K562 (cell line): ENCODE measurements around the gene PMCH. TPM values are rescaled to one million over a fixed set of nuclear protein-coding genes. Genes with fewer than 3 reads are reported as not detected.
A peak's percentile ranks its signal among the peaks of the same experiment; 100 is the strongest.

ENCODE experiments used
- ATAC-seq: fragments of 200-7000 bp; cut with Tn5 transposase; 3 replicates; pipeline ENCODE4 v1.9.1; 2020; ENCODE audit warnings: moderate library complexity
- BruUV-seq: library from RNA; stranded (reverse); fragments of 400-500 nt; replicated peaks from 2 replicates; lab custom pipeline; 2021; lab: Mats Ljungman, UMichigan
- CTCF ChIA-PET: fragments of 300-600 bp; formaldehyde crosslinking; extraction: SDS; loops from one replicate; lab custom pipeline; 2021; ENCODE audit warnings: low intra/inter-chr PET ratio; lab: Yijun Ruan, JAX
- POLR2A ChIA-PET: fragments of 300-600, 350-650 bp; sonication (Branson Sonifier 250); formaldehyde crosslinking; extraction: SDS; loops from one replicate; lab custom pipeline; 2021; ENCODE audit warnings: antibody characterized with exemption, inconsistent platforms; lab: Yijun Ruan, JAX
- DNase-seq, 4 experiments: peaks; one replicate each; pipeline versions ENCODE4 v3.0.0 to v3.0.0-alpha.2; 2011 to 2018; ENCODE audit warnings: low spot score in 3 of 4, mixed read lengths in 3 of 4; ENCODE audit errors: extremely low read depth in 1 of 4
- FAIRE-seq: peaks from 2 replicates; lab custom pipeline; 2011; peaks lifted over from hg19 to GRCh38; lab: Jason Lieb, UNC
- H2AFZ ChIP-seq: 2 replicates; pipeline ENCODE4 v1.6.0; 2011; ENCODE audit warnings: low read depth, low read length, control low read depth, inconsistent platforms
- H3K27ac ChIP-seq: fragments of 200-600 bp; 3 replicates; pipeline ENCODE4 v1.8.0; 2011; ENCODE audit warnings: low read depth, mild to moderate bottlenecking, control low read depth, inconsistent platforms, low read length, moderate library complexity, mixed read lengths; ENCODE audit errors: extremely low read depth
- H3K27me3 ChIP-seq, 2 experiments: fragments of 300-600 bp in 1 of 2; 2 replicates in 1 of 2; 3 replicates in 1 of 2; pipeline versions ENCODE4 v1.6.0 to v1.8.0; 2011; ENCODE audit warnings: inconsistent platforms in 2 of 2, low read length in 2 of 2, mild to moderate bottlenecking in 1 of 2, mixed read lengths in 1 of 2, moderate library complexity in 1 of 2; ENCODE audit not compliant: control insufficient read depth in 2 of 2, insufficient read depth in 2 of 2
- H3K36me3 ChIP-seq: fragments of 300-600 bp; 3 replicates; pipeline ENCODE4 v1.8.0; 2011; ENCODE audit warnings: mild to moderate bottlenecking, low read length, inconsistent platforms; ENCODE audit not compliant: control insufficient read depth, insufficient read depth
- H3K4me1 ChIP-seq, 2 experiments: fragments of 200-600 bp in 1 of 2; replicated peaks in 1 of 2; 2 replicates in 1 of 2; 3 replicates in 1 of 2; pipeline versions ENCODE4 v1.5.1 to v1.8.0; 2011; ENCODE audit warnings: inconsistent platforms in 2 of 2, low read length in 2 of 2, mild to moderate bottlenecking in 1 of 2, mixed read lengths in 1 of 2, moderate library complexity in 1 of 2; ENCODE audit not compliant: control insufficient read depth in 2 of 2, insufficient read depth in 2 of 2
- H3K4me2 ChIP-seq: 2 replicates; pipeline ENCODE4 v1.6.1; 2011; ENCODE audit warnings: low read length, control low read depth, inconsistent platforms, mixed read lengths; ENCODE audit not compliant: insufficient read depth
- H3K4me3 ChIP-seq: fragments of 200-600 bp; sonication (generic), shearing (Covaris generic); 2 replicates; pipeline ENCODE4 v1.5.1; 2016; ENCODE audit warnings: control low read depth, inconsistent platforms
- H3K79me2 ChIP-seq: fragments of 200-600 bp; 3 replicates; pipeline ENCODE4 v1.8.0; 2011; ENCODE audit warnings: low read length, inconsistent platforms; ENCODE audit not compliant: control insufficient read depth, insufficient read depth
- H3K9ac ChIP-seq, 2 experiments: 2 replicates each; pipeline versions ENCODE4 v1.6.0 to v1.6.1; 2011; ENCODE audit warnings: low read depth in 2 of 2, low read length in 2 of 2, control low read depth in 1 of 2, inconsistent platforms in 1 of 2, mild to moderate bottlenecking in 1 of 2, mixed read lengths in 1 of 2; ENCODE audit not compliant: insufficient read depth in 1 of 2
- H3K9me1 ChIP-seq: one replicate; pipeline ENCODE4 v1.6.0; 2011; ENCODE audit warnings: inconsistent platforms, mild to moderate bottlenecking, low read length, moderate library complexity; ENCODE audit not compliant: control insufficient read depth, insufficient read depth
- H3K9me3 ChIP-seq: replicated peaks from 2 replicates; pipeline ENCODE4 v1.5.1; 2011; ENCODE audit warnings: low read depth, low read length, inconsistent platforms; ENCODE audit not compliant: control insufficient read depth, insufficient read depth
- H4K20me1 ChIP-seq: replicated peaks from 2 replicates; pipeline ENCODE4 v1.6.1; 2011; ENCODE audit warnings: low read length, inconsistent platforms, mixed read lengths; ENCODE audit not compliant: control insufficient read depth, insufficient read depth
- HMG20A ChIP-seq: fragments of 450-650 bp; formaldehyde crosslinking; conservative IDR thresholded peaks from 2 replicates; pipeline ENCODE4 v1.4.0; 2020; ENCODE audit warnings: mild to moderate bottlenecking, mixed read lengths
- MAZ ChIP-seq, 2 experiments: fragments of 450-650 bp in 1 of 2; sonication (generic) in 1 of 2; formaldehyde crosslinking; IDR thresholded peaks in 1 of 2; conservative IDR thresholded peaks in 1 of 2; 2 replicates each; pipeline versions ENCODE4 v1.4.0 to v1.5.0; 2020; ENCODE audit warnings: mild to moderate bottlenecking in 1 of 2, missing genetic modification reagents in 1 of 2
- MITF ChIP-seq: IDR thresholded peaks from 2 replicates; pipeline ENCODE4 v1.6.1; 2014; ENCODE audit warnings: antibody characterized with exemption
- NR0B1 ChIP-seq: fragments of 450-650 bp; IDR thresholded peaks from one replicate; pipeline ENCODE4 v1.6.1; 2018; ENCODE audit warnings: mild to moderate bottlenecking, moderate library complexity; ENCODE audit not compliant: partially characterized antibody
- SAFB2 ChIP-seq: fragments of 200-400 bp; formaldehyde crosslinking; IDR thresholded peaks from 2 replicates; pipeline ENCODE4 v1.6.1; 2018; ENCODE audit warnings: borderline replicate concordance, low read length, low read depth, moderate library complexity; ENCODE audit not compliant: severe bottlenecking
- SLC30A9 ChIP-seq: fragments of 250-450 bp; sonication (Bioruptor Pico); IDR thresholded peaks from 2 replicates; pipeline ENCODE4 v1.8.0; 2022; ENCODE audit warnings: mild to moderate bottlenecking, moderate library complexity
- TGIF2 ChIP-seq: sonication (generic); formaldehyde crosslinking; IDR thresholded peaks from 2 replicates; pipeline ENCODE4 v1.8.1; 2022; ENCODE audit warnings: mild to moderate bottlenecking, missing genetic modification reagents, moderate library complexity
- ZNF384 ChIP-seq: IDR thresholded peaks from 2 replicates; pipeline ENCODE4 v1.6.1; 2012; ENCODE audit warnings: low read depth, low read length, improper control_type of control experiment
- ZNF780A ChIP-seq: fragments of 250-450 bp; sonication (Bioruptor Pico); IDR thresholded peaks from 2 replicates; pipeline ENCODE4 v1.5.0; 2021; ENCODE audit warnings: mild to moderate bottlenecking
- WGBS: fragments of 100-300 bp; shearing (Covaris generic); methylation state at CpG from one replicate; pipeline ENCODE4 v1.1.6; 2016; ENCODE audit warnings: low coverage, mixed read lengths; ENCODE audit not compliant: insufficient coverage; ENCODE audit errors: missing lambda C conversion rate; 5-methylcytosine and 5-hydroxymethylcytosine counted together
- in situ Hi-C: fragments of 300-500 bp; cut with MboI; formaldehyde crosslinking; loops from 4 replicates; pipeline ENCODE4 v1.15.0; 2018; ENCODE audit warnings: inconsistent platforms, mixed read lengths
- intact Hi-C: fragments of 100-400 bp; cut with micrococcal nuclease; formaldehyde crosslinking; loops from 2 replicates; pipeline ENCODE4 v1.14.2; 2022
- polyA plus RNA-seq, 8 experiments: library from polyadenylated mRNA; depleted of rRNA in 4 of 8; stranded (reverse) in 5 of 8; unstranded in 3 of 8; fragments of >200 nt; fragmentation: Nextera tagmentation in 2 of 8; fragmentation: Illumina TruSeq in 1 of 8; extraction: Ambion mirVana in 2 of 8; extraction: Trizol in 1 of 8; gene quantifications; 2 replicates each; pipeline versions ENCODE4 v1.2.1 to v1.2.3, GENCODE V29; 2011 to 2014; ENCODE audit warnings: inconsistent platforms in 1 of 8, missing spikeins in 1 of 8
- total RNA-seq, 7 experiments: library from RNA; depleted of rRNA in 6 of 7; stranded (reverse); fragments of >200 nt in 6 of 7; fragmentation: Illumina TruSeq in 2 of 7; extraction: Trizol in 2 of 7; gene quantifications; 2 replicates each; pipeline versions ENCODE4 v1.2.1 to v1.2.3, GENCODE V29; 2011 to 2021; ENCODE audit warnings: low replicate concordance in 1 of 7
- TF ChIP-seq, protein P1 (sequence below): fragments of 250-450 bp; sonication (Bioruptor Pico); IDR thresholded peaks from 2 replicates; pipeline ENCODE4 v1.5.0; 2020; ENCODE audit warnings: mild to moderate bottlenecking
- TF ChIP-seq, protein P2 (sequence below), 3 experiments: fragments of 200-800 bp in 1 of 3; fragments of 250-450 bp in 1 of 3; fragments of 450-650 bp in 1 of 3; sonication (Bioruptor Pico) in 1 of 3; sonication (Bioruptor generic) in 1 of 3; formaldehyde crosslinking in 1 of 3; IDR thresholded peaks; 2 replicates each; pipeline versions ENCODE4 v1.6.1 to v1.8.0; 2016 to 2022; ENCODE audit warnings: mild to moderate bottlenecking in 2 of 3, missing genetic modification characterization in 2 of 3, missing compliant biosample characterization in 1 of 3, moderate library complexity in 1 of 3

The PMCH gene
- total and polyA plus RNA-seq, 9 of the 15 experiments (the other 6 are each of a cell fraction or from before 2014, with no cell fraction given) = 0.10 to 0.20 TPM; not detected in 7

GRCh38 chr12:102169922-102170621, 27.6 kb downstream of the PMCH start:
- H3K27me3 ChIP-seq = no peaks in the 10 kb centered on the region
- ChIA-PET POLR2A (interaction anchor here (1.0 kb wide), 2 partner anchors 10 to 270 kb away, joined by 3 read pairs; no protein-coding TSS in a partner anchor), CTCF (interaction anchor here (0.6 to 1.7 kb wide), 5 partner anchors 12 to 600 kb away, joined by 3 to 12 read pairs (median 4); no protein-coding TSS in a partner anchor)
- DNase-seq (peak; percentile 11 to 52 (median 26)), ATAC-seq (peak; percentile 87), FAIRE-seq (peak; percentile 32)
- no peaks in the 10 kb centered on the region for H3K9me3 ChIP-seq
- no peaks in the 10 kb centered on the region for H3K9me1 ChIP-seq
- BruUV-seq = no TSS peak
- H3K27ac ChIP-seq = no peak overlapping the region
- H3K9ac ChIP-seq = no peak overlapping the region
- H3K4me2 ChIP-seq = no peak overlapping the region
- no peaks in the 10 kb centered on the region for H4K20me1 ChIP-seq
- intact Hi-C loops (loop anchor here (2.0 to 10.0 kb wide), 5 partner anchors 127 to 645 kb away; partner anchors contain the start of gene IGF1), in situ Hi-C loops (no loop called here)
- no peak overlapping the region for H2AFZ ChIP-seq
- H3K4me1 ChIP-seq = peaks cover 0 to 9% of the 10 kb centered on the region in 2 experiments; a peak in 3 of 5 replicates
- peaks cover 41% of the 10 kb centered on the region for H3K36me3 ChIP-seq
- no peak overlapping the region for H3K4me3 ChIP-seq
- WGBS = 71% methylated on average over 2 of the region's 2 CpGs
- no peaks in the 10 kb centered on the region for H3K79me2 ChIP-seq
- TF ChIP-seq SAFB2 = no peak
- TF ChIP-seq, protein P1, sequence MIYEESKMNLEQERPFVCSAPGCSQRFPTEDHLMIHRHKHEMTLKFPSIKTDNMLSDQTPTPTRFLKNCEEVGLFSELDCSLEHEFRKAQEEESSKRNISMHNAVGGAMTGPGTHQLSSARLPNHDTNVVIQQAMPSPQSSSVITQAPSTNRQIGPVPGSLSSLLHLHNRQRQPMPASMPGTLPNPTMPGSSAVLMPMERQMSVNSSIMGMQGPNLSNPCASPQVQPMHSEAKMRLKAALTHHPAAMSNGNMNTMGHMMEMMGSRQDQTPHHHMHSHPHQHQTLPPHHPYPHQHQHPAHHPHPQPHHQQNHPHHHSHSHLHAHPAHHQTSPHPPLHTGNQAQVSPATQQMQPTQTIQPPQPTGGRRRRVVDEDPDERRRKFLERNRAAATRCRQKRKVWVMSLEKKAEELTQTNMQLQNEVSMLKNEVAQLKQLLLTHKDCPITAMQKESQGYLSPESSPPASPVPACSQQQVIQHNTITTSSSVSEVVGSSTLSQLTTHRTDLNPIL = no peak
- no peak for TF ChIP-seq SLC30A9 (CRISPR knock-in tag)
- TF ChIP-seq MAZ (CRISPR knock-in tag; conservative IDR thresholded peaks at IDR 0.05 in 1 of 2, IDR thresholded peaks at IDR 0.05 in 1 of 2) = 0 out of 4 replicates have a peak, but pooled peaks of 1 of the 2 experiments have one; percentile 19
- no peak for TF ChIP-seq TGIF2 (CRISPR knock-in tag)
- TF ChIP-seq, protein P2, sequence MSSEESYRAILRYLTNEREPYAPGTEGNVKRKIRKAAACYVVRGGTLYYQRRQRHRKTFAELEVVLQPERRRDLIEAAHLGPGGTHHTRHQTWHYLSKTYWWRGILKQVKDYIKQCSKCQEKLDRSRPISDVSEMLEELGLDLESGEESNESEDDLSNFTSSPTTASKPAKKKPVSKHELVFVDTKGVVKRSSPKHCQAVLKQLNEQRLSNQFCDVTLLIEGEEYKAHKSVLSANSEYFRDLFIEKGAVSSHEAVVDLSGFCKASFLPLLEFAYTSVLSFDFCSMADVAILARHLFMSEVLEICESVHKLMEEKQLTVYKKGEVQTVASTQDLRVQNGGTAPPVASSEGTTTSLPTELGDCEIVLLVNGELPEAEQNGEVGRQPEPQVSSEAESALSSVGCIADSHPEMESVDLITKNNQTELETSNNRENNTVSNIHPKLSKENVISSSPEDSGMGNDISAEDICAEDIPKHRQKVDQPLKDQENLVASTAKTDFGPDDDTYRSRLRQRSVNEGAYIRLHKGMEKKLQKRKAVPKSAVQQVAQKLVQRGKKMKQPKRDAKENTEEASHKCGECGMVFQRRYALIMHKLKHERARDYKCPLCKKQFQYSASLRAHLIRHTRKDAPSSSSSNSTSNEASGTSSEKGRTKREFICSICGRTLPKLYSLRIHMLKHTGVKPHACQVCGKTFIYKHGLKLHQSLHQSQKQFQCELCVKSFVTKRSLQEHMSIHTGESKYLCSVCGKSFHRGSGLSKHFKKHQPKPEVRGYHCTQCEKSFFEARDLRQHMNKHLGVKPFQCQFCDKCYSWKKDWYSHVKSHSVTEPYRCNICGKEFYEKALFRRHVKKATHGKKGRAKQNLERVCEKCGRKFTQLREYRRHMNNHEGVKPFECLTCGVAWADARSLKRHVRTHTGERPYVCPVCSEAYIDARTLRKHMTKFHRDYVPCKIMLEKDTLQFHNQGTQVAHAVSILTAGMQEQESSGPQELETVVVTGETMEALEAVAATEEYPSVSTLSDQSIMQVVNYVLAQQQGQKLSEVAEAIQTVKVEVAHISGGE (CRISPR knock-in tag; IDR thresholded peaks at IDR 0.05) = no peak
- TF ChIP-seq NR0B1 = no peak
- TF ChIP-seq MITF = no peak
- TF ChIP-seq HMG20A (CRISPR knock-in tag) = no peak
- TF ChIP-seq ZNF780A (CRISPR knock-in tag) = no peak
- no peak for TF ChIP-seq ZNF384
